Activated T-cell treated with anti-CD3 and anti-CD28 coated beads for 48 hours (primary cell): ENCODE data around the gene TMEM131L.
A peak's percentile ranks its signal among the peaks of the same experiment; 100 is the strongest.
"Not testable (repeated sequence)": the region's sequence is repeated elsewhere in the genome, so short reads cannot be mapped to it uniquely, and the experiment has no call there.

Source experiments
- DNase-seq: peaks from one replicate; pipeline ENCODE4 v3.0.0-alpha.2; 2020; ENCODE audit warnings: low read depth

The TMEM131L gene, protein sequence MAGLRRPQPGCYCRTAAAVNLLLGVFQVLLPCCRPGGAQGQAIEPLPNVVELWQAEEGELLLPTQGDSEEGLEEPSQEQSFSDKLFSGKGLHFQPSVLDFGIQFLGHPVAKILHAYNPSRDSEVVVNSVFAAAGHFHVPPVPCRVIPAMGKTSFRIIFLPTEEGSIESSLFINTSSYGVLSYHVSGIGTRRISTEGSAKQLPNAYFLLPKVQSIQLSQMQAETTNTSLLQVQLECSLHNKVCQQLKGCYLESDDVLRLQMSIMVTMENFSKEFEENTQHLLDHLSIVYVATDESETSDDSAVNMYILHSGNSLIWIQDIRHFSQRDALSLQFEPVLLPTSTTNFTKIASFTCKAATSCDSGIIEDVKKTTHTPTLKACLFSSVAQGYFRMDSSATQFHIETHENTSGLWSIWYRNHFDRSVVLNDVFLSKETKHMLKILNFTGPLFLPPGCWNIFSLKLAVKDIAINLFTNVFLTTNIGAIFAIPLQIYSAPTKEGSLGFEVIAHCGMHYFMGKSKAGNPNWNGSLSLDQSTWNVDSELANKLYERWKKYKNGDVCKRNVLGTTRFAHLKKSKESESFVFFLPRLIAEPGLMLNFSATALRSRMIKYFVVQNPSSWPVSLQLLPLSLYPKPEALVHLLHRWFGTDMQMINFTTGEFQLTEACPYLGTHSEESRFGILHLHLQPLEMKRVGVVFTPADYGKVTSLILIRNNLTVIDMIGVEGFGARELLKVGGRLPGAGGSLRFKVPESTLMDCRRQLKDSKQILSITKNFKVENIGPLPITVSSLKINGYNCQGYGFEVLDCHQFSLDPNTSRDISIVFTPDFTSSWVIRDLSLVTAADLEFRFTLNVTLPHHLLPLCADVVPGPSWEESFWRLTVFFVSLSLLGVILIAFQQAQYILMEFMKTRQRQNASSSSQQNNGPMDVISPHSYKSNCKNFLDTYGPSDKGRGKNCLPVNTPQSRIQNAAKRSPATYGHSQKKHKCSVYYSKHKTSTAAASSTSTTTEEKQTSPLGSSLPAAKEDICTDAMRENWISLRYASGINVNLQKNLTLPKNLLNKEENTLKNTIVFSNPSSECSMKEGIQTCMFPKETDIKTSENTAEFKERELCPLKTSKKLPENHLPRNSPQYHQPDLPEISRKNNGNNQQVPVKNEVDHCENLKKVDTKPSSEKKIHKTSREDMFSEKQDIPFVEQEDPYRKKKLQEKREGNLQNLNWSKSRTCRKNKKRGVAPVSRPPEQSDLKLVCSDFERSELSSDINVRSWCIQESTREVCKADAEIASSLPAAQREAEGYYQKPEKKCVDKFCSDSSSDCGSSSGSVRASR (N-terminal part only)

DNA sequence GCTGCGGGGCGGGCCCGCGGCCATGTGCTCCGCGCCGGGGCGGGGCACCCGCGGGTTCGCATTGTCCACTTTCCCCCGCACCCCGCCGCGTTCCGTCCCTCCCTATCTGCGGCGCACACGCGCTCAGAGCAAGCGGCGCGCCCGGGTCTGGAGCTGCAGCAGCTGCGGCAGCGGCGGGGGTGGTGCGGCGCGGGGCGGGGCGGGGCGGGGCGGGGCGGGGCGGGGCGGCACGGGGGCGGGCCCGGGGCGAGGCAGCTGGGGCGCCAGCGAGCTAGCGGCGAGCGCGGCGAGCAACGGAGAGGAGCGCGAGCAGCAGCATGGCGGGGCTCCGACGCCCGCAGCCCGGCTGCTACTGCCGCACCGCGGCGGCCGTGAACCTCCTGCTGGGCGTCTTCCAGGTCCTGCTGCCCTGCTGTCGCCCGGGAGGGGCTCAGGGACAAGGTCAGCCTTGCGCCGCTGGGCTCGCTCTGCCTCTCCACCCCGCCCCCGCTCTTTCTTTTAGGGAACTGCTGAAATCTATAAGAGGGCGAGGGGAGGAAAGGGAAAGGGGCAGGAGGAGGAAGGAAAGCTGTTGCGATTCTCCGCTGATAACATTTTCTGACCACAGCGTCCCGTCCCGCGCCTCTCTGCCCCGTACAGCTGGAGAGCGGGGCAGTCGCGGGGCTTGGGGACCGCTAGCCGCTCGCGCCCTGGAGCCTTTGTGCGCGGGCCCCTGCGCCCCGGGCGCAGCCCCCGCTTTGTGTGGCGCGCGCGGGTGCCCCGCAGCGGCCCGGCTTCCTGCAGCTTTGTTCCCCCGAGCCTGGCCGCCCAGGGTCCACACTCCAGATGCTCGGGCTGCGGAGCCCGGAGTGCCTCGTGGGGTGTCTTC, at the start of gene TMEM131L:
Gene TMEM131L (plus strand): TSS at position 280 of the 868 bp plus-strand sequence. CDS start 38 bp downstream, at position 318.
- DNase-seq: peak; percentile 69

DNA sequence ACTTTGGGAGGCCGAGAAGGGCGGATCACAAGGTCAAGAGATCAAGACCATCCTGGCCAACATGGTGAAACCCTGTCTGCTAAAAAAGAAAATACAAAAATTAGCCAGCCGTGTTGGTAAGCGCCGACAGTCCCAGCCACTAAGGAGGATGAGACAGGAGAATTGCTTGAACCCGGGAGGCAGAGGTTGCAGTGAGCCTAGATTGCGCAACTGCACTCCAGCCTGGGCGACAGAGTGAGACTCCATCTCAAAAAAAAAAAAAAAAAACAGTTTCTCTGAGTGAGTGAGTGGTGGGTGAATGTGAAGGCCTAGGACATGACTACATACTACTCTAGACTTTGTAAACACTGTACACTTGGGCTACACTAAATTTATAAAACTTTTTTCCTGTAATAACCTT, 49.7 kb upstream of the TMEM131L start:
- DNase-seq: not testable (repeated sequence)

- no peak for DNase-seq
Measured at GRCh38 chr4:153418121-153418520, 48.0 kb upstream of the TMEM131L start.

- no peak for DNase-seq
Measured at GRCh38 chr4:153418558-153418957, 47.6 kb upstream of the TMEM131L start.

DNA sequence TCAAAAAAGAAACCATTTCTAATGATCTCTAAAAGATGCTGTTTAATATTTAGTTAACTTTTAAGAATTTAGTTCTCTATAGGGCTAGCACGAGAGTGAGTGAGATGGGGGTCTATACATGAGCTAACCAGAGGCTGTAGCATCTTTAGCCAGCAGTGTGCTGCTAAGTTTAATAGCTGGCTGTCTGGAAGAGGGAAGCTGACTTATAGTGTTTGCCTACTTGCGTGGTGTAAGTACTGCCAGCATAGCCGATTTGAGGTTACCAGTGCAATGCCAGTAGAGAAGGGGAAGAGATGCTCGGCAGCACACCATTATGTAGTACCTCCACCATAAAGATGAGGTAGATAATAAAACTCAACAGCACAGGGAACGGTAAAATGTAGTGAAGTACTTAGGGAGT, 47.1 kb upstream of the TMEM131L start:
- no peak for DNase-seq

DNA sequence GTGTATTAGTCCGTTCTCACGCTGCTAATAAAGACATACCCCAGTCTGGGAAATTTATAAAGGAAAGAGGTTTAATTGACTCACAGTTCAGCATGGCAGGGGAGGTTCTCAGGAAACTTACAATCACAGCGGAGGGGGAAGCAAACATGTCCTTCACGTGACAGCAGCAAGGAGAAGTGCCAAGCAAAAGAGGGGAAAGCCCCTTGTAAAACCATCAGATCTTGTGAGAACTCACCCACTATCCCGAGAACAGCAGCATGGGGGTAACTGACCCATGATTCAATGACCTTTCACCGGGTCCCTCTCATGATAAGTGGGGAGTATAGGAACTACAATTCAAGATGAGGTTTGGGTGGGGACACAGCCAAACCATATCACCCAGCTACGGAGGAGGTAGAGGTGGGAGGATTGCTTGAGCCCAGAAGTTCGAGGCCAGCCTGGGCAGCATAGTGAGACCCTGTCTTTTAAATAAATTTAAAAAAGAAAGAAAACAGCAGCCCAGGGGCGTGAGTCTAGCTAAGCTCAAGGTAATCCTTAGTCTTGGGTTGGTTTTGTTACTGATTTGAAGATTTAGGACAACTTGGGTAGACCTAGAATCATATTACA, 46.4 kb upstream of the TMEM131L start:
- DNase-seq: no peak

GRCh38 chr4:153420361-153420760, 45.8 kb upstream of the TMEM131L start:
- no peak for DNase-seq

- no peak for DNase-seq
Measured at GRCh38 chr4:153421941-153422340, 44.2 kb upstream of the TMEM131L start.

DNA sequence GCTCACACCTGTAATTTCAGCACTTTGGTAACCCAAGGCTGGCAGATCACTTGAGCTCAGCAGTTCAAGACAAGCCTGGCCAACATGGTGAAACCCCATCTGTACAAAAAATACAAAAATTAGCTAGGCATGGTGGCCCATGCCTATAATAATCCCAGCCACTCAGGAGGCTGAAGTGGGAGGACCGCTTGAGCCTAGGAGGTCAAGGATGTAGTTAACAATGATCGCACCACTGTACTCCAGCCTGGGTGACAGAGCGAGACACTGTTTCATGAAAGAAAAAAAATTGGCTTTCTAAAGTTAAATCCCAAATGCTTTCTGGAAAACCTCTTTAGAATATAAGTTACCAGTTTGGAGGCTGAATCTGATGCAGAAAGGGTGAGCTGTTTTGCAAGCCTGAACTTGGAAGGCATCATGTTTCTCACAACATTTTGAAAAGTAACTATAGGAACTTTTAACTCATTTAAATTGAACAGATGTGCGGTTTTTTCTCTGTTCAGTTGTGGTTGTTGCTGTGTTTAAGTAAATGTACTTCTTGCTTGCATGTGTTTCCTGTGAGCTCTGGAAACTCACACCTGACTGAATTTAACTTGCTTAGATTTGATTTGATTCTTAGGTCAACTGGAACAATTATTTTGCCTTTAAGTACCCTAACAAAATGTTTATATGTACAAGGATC, 39.8 kb upstream of the TMEM131L start:
- no peak for DNase-seq

DNA sequence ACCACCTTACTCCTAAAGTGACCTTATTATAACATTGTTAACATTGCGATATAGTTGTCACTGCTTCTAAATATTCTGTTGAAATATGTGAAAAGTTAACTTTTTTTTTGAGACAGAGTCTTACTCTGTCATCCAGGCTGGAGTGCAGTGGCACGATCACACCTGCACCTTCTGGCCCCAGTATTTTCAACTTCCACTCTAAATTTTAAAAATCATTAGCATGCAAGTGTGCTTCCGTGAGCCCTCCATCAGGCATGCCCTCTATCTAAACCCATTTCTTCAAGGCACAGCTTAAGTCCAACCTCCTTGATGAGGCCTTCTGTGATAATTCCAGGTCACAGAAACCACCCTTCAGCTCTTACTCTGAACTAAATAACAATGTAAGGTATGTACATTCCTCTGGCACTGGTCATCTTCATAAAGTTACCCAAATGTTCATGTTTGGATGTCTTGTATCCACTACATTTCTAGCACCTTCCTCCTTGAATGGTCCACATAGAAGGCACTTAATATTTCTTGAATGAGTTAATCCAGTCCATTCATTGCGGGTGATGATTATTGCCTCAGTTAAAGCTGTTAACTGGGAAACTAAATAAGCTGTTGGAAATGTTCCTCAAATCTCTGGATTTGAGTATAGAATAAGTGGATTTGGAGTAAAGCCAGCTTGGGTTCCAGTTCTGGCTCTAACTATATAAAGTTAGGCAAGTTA, 38.6 kb upstream of the TMEM131L start:
- DNase-seq: no peak

DNA sequence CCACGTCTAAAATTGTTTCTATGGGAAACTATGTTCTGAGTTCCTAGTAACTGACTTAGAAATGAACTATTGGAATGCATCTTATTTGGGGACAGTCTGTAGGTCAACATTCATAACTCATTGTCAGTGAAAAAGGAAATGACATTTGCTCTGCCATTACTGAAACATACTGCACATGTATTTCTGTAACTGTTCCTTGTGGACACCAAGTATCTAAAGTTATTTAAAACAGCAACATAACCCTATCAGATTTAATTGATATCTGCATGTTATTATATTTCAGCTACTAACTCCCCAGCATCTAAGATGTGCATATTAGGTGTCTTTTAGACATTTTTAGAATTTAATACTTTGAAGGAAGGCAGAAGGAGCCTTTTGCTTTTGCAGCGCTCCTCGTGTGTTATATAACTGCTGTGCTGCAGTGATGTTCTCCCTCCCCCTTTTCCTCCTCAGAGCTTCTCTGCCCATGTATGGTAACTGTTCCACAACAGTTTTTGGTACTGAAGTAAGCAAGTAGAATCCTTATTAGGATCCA, 37.2 kb upstream of the TMEM131L start:
- DNase-seq: no peak

- DNase-seq: peak; percentile 66
Measured at GRCh38 chr4:153432965-153433753, 33.0 kb upstream of the TMEM131L start.

DNA sequence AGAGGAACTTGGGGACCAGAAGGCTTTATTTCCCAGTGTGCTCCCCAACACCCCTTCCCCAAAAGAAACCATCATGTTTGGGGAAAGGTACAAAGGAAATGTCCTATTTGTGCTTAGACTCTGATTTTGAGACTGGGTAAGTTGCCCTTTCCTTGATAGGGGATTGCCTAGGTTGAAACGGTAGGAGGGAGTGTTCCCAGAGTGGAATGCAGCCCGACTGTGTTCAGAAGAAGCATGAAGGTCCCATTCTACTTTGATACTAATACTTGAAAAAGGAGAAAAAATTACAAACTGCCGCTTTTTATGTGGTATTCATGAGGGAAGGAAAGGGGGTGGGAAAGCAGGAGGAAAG, 32.4 kb upstream of the TMEM131L start:
- DNase-seq: no peak

DNA sequence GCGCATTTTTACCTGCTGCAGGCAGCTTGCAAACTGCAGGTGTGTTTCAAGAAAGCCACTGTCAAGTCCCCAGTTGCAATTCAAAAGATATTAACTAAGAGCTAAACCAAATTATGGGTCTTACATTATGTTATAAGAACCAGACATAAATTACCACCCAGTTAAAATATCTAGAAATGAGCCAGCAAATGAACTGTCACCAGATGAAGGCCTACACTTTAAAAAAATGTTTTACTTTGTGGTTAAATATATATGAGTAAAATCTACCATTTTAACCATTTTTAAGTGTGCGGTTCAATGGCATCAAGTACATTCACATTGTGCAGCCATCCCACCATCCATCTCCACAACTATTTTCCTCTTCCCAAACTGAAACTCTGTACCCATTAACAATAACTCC, 32.0 kb upstream of the TMEM131L start:
- DNase-seq: no peak

- DNase-seq: peak; percentile 21
Measured at GRCh38 chr4:153438916-153439756, 27.0 kb upstream of the TMEM131L start.

GRCh38 chr4:153439831-153440230, 26.3 kb upstream of the TMEM131L start:
- no peak for DNase-seq

GRCh38 chr4:153440475-153440874, 25.7 kb upstream of the TMEM131L start:
- no peak for DNase-seq
